GM23248 (cell line): ENCODE results near the gene PPP1R37. TPM values are rescaled to one million over a fixed set of nuclear protein-coding genes. Genes with fewer than 3 reads are reported as not detected.
A peak's percentile ranks its signal among the peaks of the same experiment; 100 is the strongest.

Experiments used
- DNase-seq: peaks from one replicate; pipeline ENCODE4 v3.0.0-alpha.2; 2015
- H2AFZ ChIP-seq: fragments of 200-600 bp; sonication (generic); 2 replicates; pipeline ENCODE4 v1.6.1; 2016; ENCODE audit warnings: antibody characterized with exemption
- H3F3A ChIP-seq: fragments of 200-600 bp; sonication (generic); 2 replicates; pipeline ENCODE4 v1.6.1; 2016; ENCODE audit warnings: mild to moderate bottlenecking, antibody characterized with exemption, mixed run types; ENCODE audit not compliant: insufficient read depth
- H3K27ac ChIP-seq: fragments of 200-600 bp; sonication (generic); 2 replicates; pipeline ENCODE4 v1.5.1; 2016; ENCODE audit warnings: mild to moderate bottlenecking
- H3K27me3 ChIP-seq: fragments of 200-600 bp; sonication (generic); replicated peaks from 2 replicates; pipeline ENCODE4 v1.6.1; 2016; ENCODE audit warnings: mild to moderate bottlenecking; ENCODE audit not compliant: insufficient read depth
- H3K36me3 ChIP-seq: fragments of 200-600 bp; sonication (generic); 2 replicates; pipeline ENCODE4 v1.6.1; 2016; ENCODE audit warnings: low read depth, mild to moderate bottlenecking
- H3K4me1 ChIP-seq: fragments of 200-600 bp; sonication (generic); 2 replicates; pipeline ENCODE4 v1.6.1; 2016; ENCODE audit warnings: mild to moderate bottlenecking; ENCODE audit not compliant: insufficient read depth
- H3K4me2 ChIP-seq: fragments of 200-600 bp; sonication (generic); one replicate; pipeline ENCODE4 v1.6.1; 2016; ENCODE audit warnings: mild to moderate bottlenecking; ENCODE audit not compliant: unreplicated experiment
- H3K4me3 ChIP-seq: fragments of 200-600 bp; sonication (generic); 2 replicates; pipeline ENCODE4 v1.5.1; 2016; ENCODE audit warnings: mild to moderate bottlenecking
- H3K79me2 ChIP-seq: fragments of 200-600 bp; sonication (generic); 2 replicates; pipeline ENCODE4 v1.6.1; 2016; ENCODE audit warnings: mild to moderate bottlenecking; ENCODE audit not compliant: insufficient read depth
- H3K9ac ChIP-seq: fragments of 200-600 bp; sonication (generic); 2 replicates; pipeline ENCODE4 v1.6.1; 2016; ENCODE audit warnings: mild to moderate bottlenecking
- H3K9me2 ChIP-seq: fragments of 200-600 bp; sonication (generic); 2 replicates; pipeline ENCODE4 v1.6.1; 2016; ENCODE audit warnings: mixed run types, mild to moderate bottlenecking, moderate library complexity; ENCODE audit not compliant: insufficient read depth
- H3K9me3 ChIP-seq: fragments of 200-600 bp; sonication (generic); one replicate; pipeline ENCODE4 v1.6.1; 2017; ENCODE audit warnings: low read depth
- H4K20me1 ChIP-seq: fragments of 200-600 bp; sonication (generic); 2 replicates; pipeline ENCODE4 v1.6.0; 2016; ENCODE audit not compliant: insufficient read depth
- EZH2 ChIP-seq: fragments of 200-600 bp; sonication (generic); IDR thresholded peaks from 2 replicates; pipeline ENCODE4 v1.6.1; 2018; ENCODE audit warnings: antibody characterized with exemption, mild to moderate bottlenecking; ENCODE audit not compliant: insufficient read depth, poor library complexity, severe bottlenecking
- EZH2phosphoT487 ChIP-seq: fragments of 200-600 bp; sonication (generic); IDR thresholded peaks from 2 replicates; pipeline ENCODE4 v1.6.1; 2018; ENCODE audit warnings: antibody characterized with exemption, moderate library complexity, mild to moderate bottlenecking, low read depth; ENCODE audit not compliant: insufficient read depth
- WGBS, 2 experiments: methylation state at CpG; one replicate each; pipeline ENCODE4 v1.1.6; 2015 to 2017; ENCODE audit warnings: low lambda C conversion rate in 2 of 2, low coverage in 1 of 2; ENCODE audit errors: missing lambda C conversion rate in 2 of 2; 5-methylcytosine and 5-hydroxymethylcytosine counted together
- in situ Hi-C: fragments of 300-500 bp; cut with MboI; formaldehyde crosslinking; loops from 2 replicates; pipeline ENCODE4 v1.15.0; 2020
- polyA plus RNA-seq: library from polyadenylated mRNA; unstranded; fragments of >200 nt; fragmentation: Nextera tagmentation; extraction: Ambion mirVana; gene quantifications from 2 replicates; pipeline ENCODE4 v1.2.1, GENCODE V29; 2016
- total RNA-seq: library from RNA; depleted of rRNA; stranded (reverse); fragments of >200 nt; shearing (Covaris generic); gene quantifications from 2 replicates; pipeline ENCODE4 v1.2.3, GENCODE V29; 2014

PPP1R37 gene
- total and polyA plus RNA-seq, 2 experiments from 2014 or later = 1.9 to 43.8 TPM

DNA sequence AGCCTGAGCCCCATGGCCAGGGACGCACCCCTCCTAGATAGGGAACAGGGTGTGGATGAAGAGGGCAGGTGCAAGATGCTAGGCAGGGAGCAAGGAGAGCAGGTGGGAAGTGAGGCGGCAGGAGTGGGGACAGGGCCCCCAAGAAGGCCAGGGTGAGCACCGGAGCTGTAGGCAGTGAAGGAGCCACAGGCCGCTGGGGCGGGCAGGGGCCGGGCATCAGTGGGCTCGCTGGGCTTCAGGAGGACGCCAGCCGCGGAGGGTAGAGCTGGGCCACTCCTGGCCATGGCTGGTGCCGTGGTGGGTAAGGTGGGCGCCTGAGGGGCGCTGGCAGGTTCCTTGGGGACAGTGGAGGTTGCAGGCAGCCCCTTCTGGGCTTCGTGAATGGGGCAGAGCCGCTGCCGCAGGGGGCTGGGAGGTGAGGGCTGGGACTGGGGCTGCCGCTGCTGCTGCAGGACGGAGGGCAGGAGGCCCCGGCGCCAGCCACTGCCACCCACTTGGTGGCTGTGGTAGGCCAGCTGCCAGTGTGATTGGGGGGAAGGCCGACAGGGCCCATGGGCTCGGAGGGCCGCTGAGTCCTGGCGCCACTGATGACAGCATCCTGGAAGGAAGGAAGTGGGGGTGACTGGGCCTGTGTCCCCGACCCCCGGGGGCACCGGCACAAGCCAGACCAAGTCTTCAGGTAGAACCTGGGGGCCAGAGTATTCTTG is 65.7 kb downstream of the PPP1R37 start:
- Histone ChIP-seq H3F3A (no peaks in the 10 kb centered on the region), H3K4me2 (no peak overlapping the region), H3K27ac (no peak overlapping the region), H3K36me3 (no peaks in the 10 kb centered on the region), H3K27me3 (no peaks in the 10 kb centered on the region), H3K9me3 (no peaks in the 10 kb centered on the region), H4K20me1 (no peaks in the 10 kb centered on the region), H2AFZ (no peak overlapping the region), H3K4me1 (peaks cover 6% of the 10 kb centered on the region; the same call in 1 of the 2 replicates), H3K79me2 (no peaks in the 10 kb centered on the region), H3K9ac (no peak overlapping the region), H3K9me2 (no peaks in the 10 kb centered on the region), H3K4me3 (no peak overlapping the region)
- 77 to 78% methylated on average over 14 to 23 of the region's 27 CpGs for WGBS, 2 experiments
- TF ChIP-seq EZH2phosphoT487 = no peak
- no peak for TF ChIP-seq EZH2
- in situ Hi-C loops = no loop called here
- DNase-seq = no peak

DNA sequence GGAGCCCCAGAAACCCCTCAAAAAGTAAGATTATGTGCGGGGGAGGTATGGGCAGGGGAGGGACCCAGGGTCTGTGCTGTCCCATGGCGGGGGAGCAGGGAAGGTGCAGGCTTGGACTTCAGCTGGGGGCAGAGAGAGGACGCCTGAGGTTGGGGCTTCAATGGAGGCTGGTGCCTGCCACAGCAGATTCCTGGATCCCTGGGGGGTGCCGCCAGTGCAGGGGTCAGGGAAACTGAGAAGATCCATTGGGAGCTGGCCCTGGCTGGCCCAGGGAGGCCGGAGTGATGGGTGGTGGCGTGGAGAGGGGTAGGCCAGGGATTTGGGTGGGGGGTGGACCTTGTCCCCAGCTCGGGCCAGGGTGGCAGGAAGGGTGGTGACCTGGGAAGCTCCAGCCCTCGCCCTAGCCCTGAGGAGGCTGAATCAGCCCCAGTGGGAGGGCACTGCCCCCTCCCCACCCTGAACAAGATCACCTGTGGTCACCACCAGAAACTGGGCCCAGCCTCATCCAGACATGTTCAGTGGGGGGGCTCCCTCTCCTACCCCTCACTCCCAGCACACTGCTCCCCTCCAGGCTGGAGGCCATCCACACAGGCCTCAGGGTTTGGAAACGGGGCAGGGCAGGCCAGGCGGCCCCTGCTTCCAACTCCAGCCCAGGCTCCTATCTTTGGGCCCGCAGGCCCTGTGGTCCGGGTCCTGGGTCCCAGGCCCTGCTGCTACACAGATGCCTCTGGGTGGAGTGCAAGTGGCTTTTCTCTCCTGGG is 66.4 kb downstream of the PPP1R37 start:
- Histone ChIP-seq H3K9me3 (no peaks in the 10 kb centered on the region), H3K4me2 (no peak overlapping the region), H3K9me2 (no peaks in the 10 kb centered on the region), H3K4me1 (peaks cover 7% of the 10 kb centered on the region), H3K79me2 (no peaks in the 10 kb centered on the region), H3K36me3 (no peaks in the 10 kb centered on the region), H3K27me3 (no peaks in the 10 kb centered on the region), H3K9ac (no peak overlapping the region), H2AFZ (no peak overlapping the region), H3K27ac (no peak overlapping the region), H3F3A (no peaks in the 10 kb centered on the region), H4K20me1 (no peaks in the 10 kb centered on the region), H3K4me3 (no peak overlapping the region)
- in situ Hi-C loops = no loop called here
- TF ChIP-seq EZH2phosphoT487 (no peak), EZH2 (no peak)
- DNase-seq = no peak
- WGBS, 2 experiments = 70 to 74% methylated on average over 8 to 12 of the region's 12 CpGs

DNA sequence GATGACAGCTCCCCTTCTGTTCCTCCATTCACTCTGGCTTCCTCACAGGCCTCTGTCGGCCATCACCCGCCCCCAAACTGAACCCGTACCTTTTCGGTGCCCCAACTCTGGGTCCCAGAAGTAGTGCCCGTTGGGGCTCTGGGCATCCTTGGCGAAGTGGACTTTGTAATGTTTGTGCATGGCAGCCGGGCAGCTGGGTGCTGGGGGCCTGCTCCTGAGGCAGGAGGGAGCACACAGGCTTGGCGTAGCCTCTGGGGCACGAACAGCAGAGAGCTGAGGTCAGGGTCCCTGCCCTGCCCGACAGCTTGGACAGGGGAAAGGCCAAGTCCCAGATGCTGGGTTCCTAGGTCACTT is 67.0 kb downstream of the PPP1R37 start:
- H3K27ac ChIP-seq = no peak overlapping the region
- H3K27me3 ChIP-seq = no peaks in the 10 kb centered on the region
- no peaks in the 10 kb centered on the region for H3K9me3 ChIP-seq
- no peak overlapping the region for H3K9ac ChIP-seq
- no peak overlapping the region for H3K4me2 ChIP-seq
- H3K4me3 ChIP-seq = no peak overlapping the region
- H2AFZ ChIP-seq = no peak overlapping the region
- no peaks in the 10 kb centered on the region for H4K20me1 ChIP-seq
- H3K79me2 ChIP-seq = no peaks in the 10 kb centered on the region
- 55 to 57% methylated on average over 10 of the region's 10 CpGs for WGBS, 2 experiments
- no peak for DNase-seq
- no peaks in the 10 kb centered on the region for H3K9me2 ChIP-seq
- in situ Hi-C loops = no loop called here
- peaks cover 4% of the 10 kb centered on the region for H3K4me1 ChIP-seq
- H3K36me3 ChIP-seq = no peaks in the 10 kb centered on the region
- no peaks in the 10 kb centered on the region for H3F3A ChIP-seq
- TF ChIP-seq EZH2phosphoT487 = no peak
- TF ChIP-seq EZH2 = no peak

DNA sequence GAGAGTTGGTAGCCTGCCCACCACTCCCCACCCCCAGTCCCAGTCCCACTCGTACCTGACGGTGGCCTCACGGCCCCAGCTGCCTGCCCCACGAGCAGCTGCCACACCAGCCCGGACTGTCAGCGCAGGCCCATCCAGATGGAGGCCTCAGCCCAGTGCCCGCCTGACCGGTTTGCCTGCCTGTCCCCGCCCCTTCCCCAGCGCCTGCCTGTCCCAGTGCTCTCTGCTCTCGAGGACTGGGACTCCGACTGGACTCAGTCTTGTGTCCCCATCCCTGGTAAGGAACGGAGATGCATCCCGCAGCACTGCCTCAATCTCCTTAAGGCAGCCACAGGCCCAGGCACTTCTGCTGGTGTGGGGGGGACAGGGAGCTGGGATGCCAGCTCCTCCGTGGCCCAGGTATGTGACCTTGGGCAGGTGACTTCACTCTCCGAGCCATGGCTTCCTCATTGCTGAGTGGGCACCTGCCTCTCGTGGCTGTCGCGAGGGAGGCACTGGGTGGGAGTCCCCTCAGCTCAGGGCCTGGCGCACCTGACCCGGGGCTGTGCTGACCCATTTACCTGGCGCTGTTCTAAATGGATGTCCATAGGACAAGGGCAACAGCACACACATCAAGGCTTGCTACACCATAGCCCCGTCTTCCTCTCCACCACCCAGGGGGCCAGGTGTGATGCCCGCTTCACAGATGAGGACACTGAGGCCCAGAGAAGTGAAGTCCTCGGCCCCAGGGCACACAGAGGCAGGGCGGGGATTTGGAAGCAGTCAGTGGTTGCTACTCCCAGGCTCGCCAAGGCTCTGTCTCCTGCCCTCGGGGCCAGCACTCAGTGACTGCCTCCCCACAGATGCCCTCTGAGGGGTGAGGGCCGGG is 68.1 kb downstream of the PPP1R37 start, which contains the start of gene NKPD1:
Gene NKPD1, minus strand, starts transcription at position 113 of the 868 bp plus-strand sequence. CDS start 832 bp downstream, outside the sequence.
- H3K79me2 ChIP-seq = no peaks in the 10 kb centered on the region
- no peak within 1 kb of the TSS for H3K9ac ChIP-seq
- H3K27me3 ChIP-seq = no peaks in the 10 kb centered on the region
- no peaks in the 10 kb centered on the region for H3F3A ChIP-seq
- H3K4me1 ChIP-seq = peaks cover 4% of the 10 kb centered on the region
- WGBS, 2 experiments = 42 to 45% methylated on average over 23 to 29 of the region's 29 CpGs
- no peaks in the 10 kb centered on the region for H3K36me3 ChIP-seq
- no peak within 1 kb of the TSS for H3K27ac ChIP-seq
- H4K20me1 ChIP-seq = no peaks in the 10 kb centered on the region
- no peak for TF ChIP-seq EZH2
- TF ChIP-seq EZH2phosphoT487 = no peak
- DNase-seq = peak; percentile 43
- H3K4me3 ChIP-seq = no peak within 1 kb of the TSS
- H3K9me3 ChIP-seq = no peaks in the 10 kb centered on the region
- in situ Hi-C loops = no loop called here
- H2AFZ ChIP-seq = no peak within 1 kb of the TSS
- H3K9me2 ChIP-seq = no peaks in the 10 kb centered on the region
- H3K4me2 ChIP-seq = no peak within 1 kb of the TSS
